ENCODE data around the gene C16orf86. TPM values are rescaled to one million over a fixed set of nuclear protein-coding genes. Genes with fewer than 3 reads are reported as not detected.

Gene C16orf86
- total and polyA plus RNA-seq, 2 of the 8 experiments (the other 6 are each of a cell fraction or from before 2014, with no cell fraction given), result 1.4 to 2.3 TPM

DNA sequence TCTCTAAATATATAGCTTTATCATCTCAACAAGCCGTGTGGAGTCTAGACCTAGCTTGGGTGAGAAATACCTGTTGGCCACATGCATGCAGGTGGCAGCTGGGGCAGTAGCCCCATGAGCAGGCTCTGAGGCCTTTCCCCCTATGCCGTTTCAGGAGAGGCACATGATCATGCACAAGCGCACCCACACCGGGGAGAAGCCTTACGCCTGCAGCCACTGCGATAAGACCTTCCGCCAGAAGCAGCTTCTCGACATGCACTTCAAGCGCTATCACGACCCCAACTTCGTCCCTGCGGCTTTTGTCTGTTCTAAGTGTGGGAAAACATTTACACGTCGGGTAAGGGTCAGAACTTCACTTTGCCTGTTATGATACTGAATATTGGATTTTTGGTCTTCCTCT lies 38.4 kb upstream of the C16orf86 start:
- Histone ChIP-seq H3K9ac (replicated peaks in 1 of 4; ENCODE audit: extremely low read depth in 1 of 4, low read depth in 3 of 4, low read length in 3 of 4) (no peak overlapping the region), H3K4me1 (replicated peaks in 1 of 4; ENCODE audit: control insufficient read depth in 3 of 4, insufficient read depth in 4 of 4, low read length in 3 of 4) (no peaks in the 10 kb centered on the region), H3K4me3 (ENCODE audit: extremely low read depth in 1 of 4, insufficient read depth in 2 of 4, low read depth in 3 of 4, low read length in 4 of 4) (no peak overlapping the region), H2AFZ (ENCODE audit: low read length) (no peak overlapping the region), H3K14ac (ENCODE audit: insufficient read length) (no peak overlapping the region), H3K23ac (ENCODE audit: insufficient read length) (no peak overlapping the region), H3K9me3 (ENCODE audit: insufficient read depth in 2 of 2, low read depth in 1 of 2, low read length in 1 of 2) (no peaks in the 10 kb centered on the region), H2BK15ac (ENCODE audit: low read length) (no peak overlapping the region), H3K4ac (replicated peaks; ENCODE audit: insufficient read length, low read depth, low read length) (no peak overlapping the region), H3K56ac (replicated peaks; ENCODE audit: insufficient read length, low read depth, low read length) (no peak overlapping the region), H2BK5ac (ENCODE audit: low read depth, low read length) (no peak overlapping the region), H3K27me3 (replicated peaks in 1 of 4; ENCODE audit: control insufficient read depth in 3 of 4, extremely low read depth in 1 of 4, insufficient read depth in 3 of 4, low read length in 3 of 4) (no peaks in the 10 kb centered on the region), H4K5ac (ENCODE audit: insufficient read length, low read depth, low read length) (no peak overlapping the region), H2BK20ac (ENCODE audit: low read length) (no peak overlapping the region), H3K79me1 (ENCODE audit: low read depth, low read length) (no peaks in the 10 kb centered on the region), H3K36me3 (ENCODE audit: control insufficient read depth in 2 of 4, insufficient read depth in 4 of 4, low read length in 3 of 4) (peaks cover 19 to 72% (median 46%) of the 10 kb centered on the region in 4 experiments), H2AK5ac (ENCODE audit: low read depth, low read length) (no peak overlapping the region), H3K23me2 (ENCODE audit: low read depth, low read length) (no peaks in the 10 kb centered on the region; the same call in 1 of the 2 replicates), H3K4me2 (ENCODE audit: insufficient read depth in 1 of 2, low read depth in 2 of 2, low read length in 2 of 2) (no peak overlapping the region), H2BK120ac (replicated peaks; ENCODE audit: low read depth, low read length) (no peak overlapping the region), H3K18ac (ENCODE audit: extremely low read depth, low read length) (no peak overlapping the region), H4K91ac (replicated peaks; ENCODE audit: insufficient read length, low read length) (no peak overlapping the region), H3K79me2 (ENCODE audit: control insufficient read depth in 1 of 2, insufficient read depth in 2 of 2, low read length in 2 of 2) (no peaks in the 10 kb centered on the region), H4K20me1 (replicated peaks in 1 of 2; ENCODE audit: control insufficient read depth in 1 of 2, insufficient read depth in 2 of 2, low read length in 2 of 2) (peaks cover 0 to 4% of the 10 kb centered on the region in 2 experiments), H4K8ac (ENCODE audit: extremely low read depth, insufficient read depth, low read length) (no peak overlapping the region), H3K27ac (ENCODE audit: low read depth, low read length) (no peak overlapping the region), H2BK12ac (ENCODE audit: low read depth, low read length) (no peak overlapping the region)
- WGBS, 2 experiments (ENCODE audit: extremely low coverage in 1 of 2, insufficient coverage in 1 of 2, insufficient read length in 1 of 2, insufficient replicate concordance in 2 of 2, low coverage in 1 of 2, low lambda C conversion rate in 2 of 2, missing lambda C conversion rate in 1 of 2), result 97% methylated on average over 14 of the region's 14 CpGs; no CpG with 5 or more reads in 1 of the 2 experiments
- POLR2A ChIA-PET (ENCODE audit: partially characterized antibody), result interaction anchor here (0.7 to 1.2 kb wide), 2 partner anchors 64 to 90 kb away, joined by 3 read pairs; no protein-coding TSS in a partner anchor
- FAIRE-seq, result no peak
- DNase-seq (ENCODE audit: low read depth in 1 of 2, low spot score in 2 of 2), result no peak
- CTCF ChIA-PET (ENCODE audit: partially characterized antibody), result interaction anchor here (0.6 to 1.9 kb wide), 9 partner anchors 13 to 229 kb away, joined by 3 to 8 read pairs (median 4); no protein-coding TSS in a partner anchor
- TF ChIP-seq NANOG (IDR thresholded peaks at IDR 0.05; ENCODE audit: insufficient read depth, low read depth, low read length, poor library complexity, severe bottlenecking) (no peak), KDM1A (IDR thresholded peaks at IDR 0.05; ENCODE audit: borderline replicate concordance, low read length) (no peak), PHF8 (conservative IDR thresholded peaks at IDR 0.05; ENCODE audit: low read depth, low read length) (no peak), EZH2 (IDR thresholded peaks at IDR 0.05; ENCODE audit: low read depth, low read length, severe bottlenecking) (no peak), NRF1 (IDR thresholded peaks at IDR 0.05; ENCODE audit: low read depth, low read length) (no peak), POLR2A (IDR thresholded peaks at IDR 0.05; ENCODE audit: control extremely low read depth in 1 of 2, low read depth in 2 of 2, low read length in 2 of 2) (no peak)
- TF ChIP-seq, protein P1, sequence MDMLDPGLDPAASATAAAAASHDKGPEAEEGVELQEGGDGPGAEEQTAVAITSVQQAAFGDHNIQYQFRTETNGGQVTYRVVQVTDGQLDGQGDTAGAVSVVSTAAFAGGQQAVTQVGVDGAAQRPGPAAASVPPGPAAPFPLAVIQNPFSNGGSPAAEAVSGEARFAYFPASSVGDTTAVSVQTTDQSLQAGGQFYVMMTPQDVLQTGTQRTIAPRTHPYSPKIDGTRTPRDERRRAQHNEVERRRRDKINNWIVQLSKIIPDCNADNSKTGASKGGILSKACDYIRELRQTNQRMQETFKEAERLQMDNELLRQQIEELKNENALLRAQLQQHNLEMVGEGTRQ (IDR thresholded peaks at IDR 0.05; ENCODE audit: low read length), result no peak
- TF ChIP-seq, protein P2, sequence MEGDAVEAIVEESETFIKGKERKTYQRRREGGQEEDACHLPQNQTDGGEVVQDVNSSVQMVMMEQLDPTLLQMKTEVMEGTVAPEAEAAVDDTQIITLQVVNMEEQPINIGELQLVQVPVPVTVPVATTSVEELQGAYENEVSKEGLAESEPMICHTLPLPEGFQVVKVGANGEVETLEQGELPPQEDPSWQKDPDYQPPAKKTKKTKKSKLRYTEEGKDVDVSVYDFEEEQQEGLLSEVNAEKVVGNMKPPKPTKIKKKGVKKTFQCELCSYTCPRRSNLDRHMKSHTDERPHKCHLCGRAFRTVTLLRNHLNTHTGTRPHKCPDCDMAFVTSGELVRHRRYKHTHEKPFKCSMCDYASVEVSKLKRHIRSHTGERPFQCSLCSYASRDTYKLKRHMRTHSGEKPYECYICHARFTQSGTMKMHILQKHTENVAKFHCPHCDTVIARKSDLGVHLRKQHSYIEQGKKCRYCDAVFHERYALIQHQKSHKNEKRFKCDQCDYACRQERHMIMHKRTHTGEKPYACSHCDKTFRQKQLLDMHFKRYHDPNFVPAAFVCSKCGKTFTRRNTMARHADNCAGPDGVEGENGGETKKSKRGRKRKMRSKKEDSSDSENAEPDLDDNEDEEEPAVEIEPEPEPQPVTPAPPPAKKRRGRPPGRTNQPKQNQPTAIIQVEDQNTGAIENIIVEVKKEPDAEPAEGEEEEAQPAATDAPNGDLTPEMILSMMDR (IDR thresholded peaks at IDR 0.05; ENCODE audit: control extremely low read depth in 1 of 3, insufficient read depth in 1 of 3, low read depth in 1 of 3, low read length in 3 of 3), result no peak
- TF ChIP-seq, protein P3, sequence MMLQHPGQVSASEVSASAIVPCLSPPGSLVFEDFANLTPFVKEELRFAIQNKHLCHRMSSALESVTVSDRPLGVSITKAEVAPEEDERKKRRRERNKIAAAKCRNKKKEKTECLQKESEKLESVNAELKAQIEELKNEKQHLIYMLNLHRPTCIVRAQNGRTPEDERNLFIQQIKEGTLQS (IDR thresholded peaks at IDR 0.05; ENCODE audit: insufficient read depth, low read depth, low read length), result no peak

Measured in H1 (cell line).